Vagina (tissue), 2 donors: ENCODE data around the gene MAZ.

Experiments used
- POLR2A ChIP-seq, 2 donors: fragments of 450-650 bp; IDR thresholded peaks; one replicate each; pipeline ENCODE4 v1.6.1; 2017; ENCODE audit warnings: antibody characterized with exemption in 2 of 2, mild to moderate bottlenecking in 2 of 2, moderate library complexity in 2 of 2
- POLR2AphosphoS5 ChIP-seq, 2 donors: sonication (generic); formaldehyde crosslinking; IDR thresholded peaks; one replicate each; pipeline ENCODE4 v1.9.0; 2017; ENCODE audit warnings: antibody characterized with exemption in 2 of 2, mild to moderate bottlenecking in 2 of 2, low read depth in 1 of 2; ENCODE audit not compliant: insufficient read depth in 1 of 2
- TF ChIP-seq, protein P1 (sequence below), 3 experiments: fragments of 450-650 bp in 2 of 3; fragments of 200-600 bp in 1 of 3; sonication (generic) in 1 of 3; IDR thresholded peaks; one replicate each; pipeline ENCODE4 v1.5.1; 2017 to 2019; ENCODE audit warnings: antibody characterized with exemption in 3 of 3, mild to moderate bottlenecking in 2 of 3, moderate library complexity in 2 of 3

GRCh38 chr16:29818082-29818481 lies 11.8 kb downstream of the MAZ start:
- TF ChIP-seq, protein P1, sequence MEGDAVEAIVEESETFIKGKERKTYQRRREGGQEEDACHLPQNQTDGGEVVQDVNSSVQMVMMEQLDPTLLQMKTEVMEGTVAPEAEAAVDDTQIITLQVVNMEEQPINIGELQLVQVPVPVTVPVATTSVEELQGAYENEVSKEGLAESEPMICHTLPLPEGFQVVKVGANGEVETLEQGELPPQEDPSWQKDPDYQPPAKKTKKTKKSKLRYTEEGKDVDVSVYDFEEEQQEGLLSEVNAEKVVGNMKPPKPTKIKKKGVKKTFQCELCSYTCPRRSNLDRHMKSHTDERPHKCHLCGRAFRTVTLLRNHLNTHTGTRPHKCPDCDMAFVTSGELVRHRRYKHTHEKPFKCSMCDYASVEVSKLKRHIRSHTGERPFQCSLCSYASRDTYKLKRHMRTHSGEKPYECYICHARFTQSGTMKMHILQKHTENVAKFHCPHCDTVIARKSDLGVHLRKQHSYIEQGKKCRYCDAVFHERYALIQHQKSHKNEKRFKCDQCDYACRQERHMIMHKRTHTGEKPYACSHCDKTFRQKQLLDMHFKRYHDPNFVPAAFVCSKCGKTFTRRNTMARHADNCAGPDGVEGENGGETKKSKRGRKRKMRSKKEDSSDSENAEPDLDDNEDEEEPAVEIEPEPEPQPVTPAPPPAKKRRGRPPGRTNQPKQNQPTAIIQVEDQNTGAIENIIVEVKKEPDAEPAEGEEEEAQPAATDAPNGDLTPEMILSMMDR (IDR thresholded peaks at IDR 0.05): no peak
- TF ChIP-seq POLR2AphosphoS5 (IDR thresholded peaks at IDR 0.05; ENCODE audit: insufficient read depth in 1 of 2, low read depth in 1 of 2) (no peak), POLR2A (IDR thresholded peaks at IDR 0.05) (no peak)
